K562 (cell line): Measurements from ENCODE around the gene C17orf50.

Experiments used
- CCNT2 ChIP-seq: IDR thresholded peaks from 2 replicates; pipeline ENCODE4 v1.6.1; 2011; ENCODE audit warnings: borderline replicate concordance, low read depth, mild to moderate bottlenecking, moderate library complexity, mixed read lengths, low read length; ENCODE audit not compliant: insufficient read length; ENCODE audit errors: extremely low read depth
- FOXA1 ChIP-seq: fragments of 450-650 bp; IDR thresholded peaks from 2 replicates; pipeline ENCODE4 v1.6.1; 2016; ENCODE audit warnings: mild to moderate bottlenecking, borderline replicate concordance
- GABPA ChIP-seq: fragments of 200-800 bp; sonication (Bioruptor generic); conservative IDR thresholded peaks from 2 replicates; pipeline ENCODE4 v1.6.1; 2016; ENCODE audit warnings: low read depth, missing genetic modification characterization, missing compliant biosample characterization
- MAX ChIP-seq: sonication (generic); formaldehyde crosslinking; IDR thresholded peaks from 2 replicates; pipeline ENCODE4 v1.9.0; 2022; ENCODE audit warnings: mild to moderate bottlenecking, missing genetic modification reagents
- MXI1 ChIP-seq: IDR thresholded peaks from 2 replicates; pipeline ENCODE4 v1.6.1; 2011; ENCODE audit warnings: low read depth, mild to moderate bottlenecking, improper control_type of control experiment, low read length
- NFE2L1 ChIP-seq: fragments of 450-650 bp; IDR thresholded peaks from 2 replicates; pipeline ENCODE4 v1.6.1; 2016; ENCODE audit warnings: missing genetic modification characterization, low read depth, mild to moderate bottlenecking, missing compliant biosample characterization, moderate library complexity, borderline replicate concordance
- POLR2A ChIP-seq: fragments of 450-650 bp; conservative IDR thresholded peaks from 2 replicates; pipeline ENCODE4 v1.6.1; 2016
- SIN3A ChIP-seq, 2 experiments: fragments of 150-350 bp in 1 of 2; IDR thresholded peaks; 2 replicates each; pipeline ENCODE4 v1.6.1; 2011 to 2016; ENCODE audit warnings: borderline replicate concordance in 2 of 2, low read depth in 2 of 2, low read length in 2 of 2, mild to moderate bottlenecking in 2 of 2, moderate library complexity in 2 of 2; ENCODE audit not compliant: control insufficient read depth in 1 of 2
- SNIP1 ChIP-seq: fragments of 450-650 bp; IDR thresholded peaks from 2 replicates; pipeline ENCODE4 v1.7.1; 2017; ENCODE audit warnings: low read depth, mild to moderate bottlenecking
- SOX6 ChIP-seq: fragments of 450-650 bp; IDR thresholded peaks from 2 replicates; pipeline ENCODE4 v1.6.1; 2014; ENCODE audit warnings: mild to moderate bottlenecking
- TF ChIP-seq, protein P1 (sequence below), 2 experiments: fragments of 150-350 bp in 1 of 2; IDR thresholded peaks; 2 replicates each; pipeline ENCODE4 v1.6.1; 2012 to 2016; ENCODE audit warnings: low read depth in 2 of 2, low read length in 2 of 2, mild to moderate bottlenecking in 1 of 2, moderate library complexity in 1 of 2

- TF ChIP-seq FOXA1 (no peak), GABPA (tag) (no peak), NFE2L1 (no peak), POLR2A (no peak), MAX (CRISPR knock-in tag) (no peak), CCNT2 (no peak), SOX6 (no peak), SIN3A (IDR thresholded peaks at IDR 0.05; ENCODE audit: borderline replicate concordance in 2 of 2, control insufficient read depth in 1 of 2, low read depth in 2 of 2, low read length in 2 of 2) (no peak), MXI1 (no peak), SNIP1 (no peak)
- TF ChIP-seq, protein P1, sequence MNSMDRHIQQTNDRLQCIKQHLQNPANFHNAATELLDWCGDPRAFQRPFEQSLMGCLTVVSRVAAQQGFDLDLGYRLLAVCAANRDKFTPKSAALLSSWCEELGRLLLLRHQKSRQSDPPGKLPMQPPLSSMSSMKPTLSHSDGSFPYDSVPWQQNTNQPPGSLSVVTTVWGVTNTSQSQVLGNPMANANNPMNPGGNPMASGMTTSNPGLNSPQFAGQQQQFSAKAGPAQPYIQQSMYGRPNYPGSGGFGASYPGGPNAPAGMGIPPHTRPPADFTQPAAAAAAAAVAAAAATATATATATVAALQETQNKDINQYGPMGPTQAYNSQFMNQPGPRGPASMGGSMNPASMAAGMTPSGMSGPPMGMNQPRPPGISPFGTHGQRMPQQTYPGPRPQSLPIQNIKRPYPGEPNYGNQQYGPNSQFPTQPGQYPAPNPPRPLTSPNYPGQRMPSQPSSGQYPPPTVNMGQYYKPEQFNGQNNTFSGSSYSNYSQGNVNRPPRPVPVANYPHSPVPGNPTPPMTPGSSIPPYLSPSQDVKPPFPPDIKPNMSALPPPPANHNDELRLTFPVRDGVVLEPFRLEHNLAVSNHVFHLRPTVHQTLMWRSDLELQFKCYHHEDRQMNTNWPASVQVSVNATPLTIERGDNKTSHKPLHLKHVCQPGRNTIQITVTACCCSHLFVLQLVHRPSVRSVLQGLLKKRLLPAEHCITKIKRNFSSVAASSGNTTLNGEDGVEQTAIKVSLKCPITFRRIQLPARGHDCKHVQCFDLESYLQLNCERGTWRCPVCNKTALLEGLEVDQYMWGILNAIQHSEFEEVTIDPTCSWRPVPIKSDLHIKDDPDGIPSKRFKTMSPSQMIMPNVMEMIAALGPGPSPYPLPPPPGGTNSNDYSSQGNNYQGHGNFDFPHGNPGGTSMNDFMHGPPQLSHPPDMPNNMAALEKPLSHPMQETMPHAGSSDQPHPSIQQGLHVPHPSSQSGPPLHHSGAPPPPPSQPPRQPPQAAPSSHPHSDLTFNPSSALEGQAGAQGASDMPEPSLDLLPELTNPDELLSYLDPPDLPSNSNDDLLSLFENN (IDR thresholded peaks at IDR 0.05; ENCODE audit: low read depth in 2 of 2, low read length in 2 of 2), result no peak
These were observed 30.2 kb downstream of the C17orf50 start for GRCh38 chr17:35790841-35791240.
